ENCODE data around the gene PRSS57. TPM values are rescaled to one million over a fixed set of nuclear protein-coding genes. Genes with fewer than 3 reads are reported as not detected.
"Not testable (repeated sequence)": the region's sequence is repeated elsewhere in the genome, so short reads cannot be mapped to it uniquely, and the experiment has no call there.

Gene PRSS57
- total RNA-seq, 1 experiment from 2014 or later, result not detected

DNA sequence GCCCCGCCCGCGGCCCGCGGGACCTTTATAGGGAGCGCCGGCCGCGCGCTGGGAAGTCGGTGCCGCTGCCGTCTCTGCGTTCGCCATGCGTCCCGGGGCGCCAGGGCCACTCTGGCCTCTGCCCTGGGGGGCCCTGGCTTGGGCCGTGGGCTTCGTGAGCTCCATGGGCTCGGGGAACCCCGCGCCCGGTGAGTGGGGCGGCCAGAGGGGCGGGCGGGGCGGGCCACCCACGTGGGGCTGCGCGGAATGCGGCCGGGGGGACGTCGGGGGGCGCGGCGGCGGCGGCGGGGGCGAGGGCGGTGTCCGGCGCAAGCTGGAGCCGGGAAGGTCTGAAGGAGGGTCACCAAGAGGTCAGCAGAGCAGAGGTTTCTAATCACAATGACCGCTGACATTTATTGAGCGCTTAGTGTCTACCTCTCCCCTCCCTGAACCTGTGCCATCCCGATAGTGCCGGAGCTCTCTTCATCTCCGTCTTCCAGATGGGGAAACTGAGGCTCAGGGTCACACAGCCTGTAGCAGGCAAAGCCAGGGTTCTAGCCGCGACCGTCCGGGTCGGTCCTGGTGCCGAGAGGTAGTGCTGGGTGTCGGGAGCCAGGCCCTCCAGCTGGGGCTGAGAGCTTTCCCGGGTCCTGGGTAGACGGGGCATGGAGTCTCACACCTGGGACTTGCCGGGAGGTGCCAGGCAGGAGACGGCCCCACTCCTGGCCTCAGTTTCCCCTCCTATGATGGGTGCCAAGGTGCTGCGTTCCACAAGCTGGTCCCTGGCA, 18.7 kb downstream of the PRSS57 start, which contains the start of gene FSTL3:
TSS of gene FSTL3 (plus strand) at position 54 of the 767 bp plus-strand sequence. CDS start at position 86, 32 bp downstream.
- Histone ChIP-seq H3K4me1 (ENCODE audit: low read length) (peaks cover 9% of the 10 kb centered on the region), H3K9me2 (replicated peaks; ENCODE audit: insufficient read depth, low read length) (no peaks in the 10 kb centered on the region), H3K27ac (ENCODE audit: low read length) (no peak within 1 kb of the TSS), H3K9ac (ENCODE audit: low read length) (no peak within 1 kb of the TSS), H3K4me3 (ENCODE audit: low read length) (no peak within 1 kb of the TSS), H3K4me2 (ENCODE audit: low read depth, low read length, poor library complexity, severe bottlenecking) (no peak within 1 kb of the TSS), H3K36me3 (ENCODE audit: insufficient read depth, low read length) (no peaks in the 10 kb centered on the region), H4K20me1 (ENCODE audit: insufficient read depth, low read depth, low read length) (peaks cover 14% of the 10 kb centered on the region; the same call in 1 of the 2 replicates), H2AFZ (ENCODE audit: low read length) (no peak within 1 kb of the TSS), H3K79me2 (ENCODE audit: low read length) (no peaks in the 10 kb centered on the region), H3K27me3 (ENCODE audit: low read length) (no peaks in the 10 kb centered on the region), H3K9me3 (ENCODE audit: low read length) (no peaks in the 10 kb centered on the region)
- DNase-seq, result no peak

DNA sequence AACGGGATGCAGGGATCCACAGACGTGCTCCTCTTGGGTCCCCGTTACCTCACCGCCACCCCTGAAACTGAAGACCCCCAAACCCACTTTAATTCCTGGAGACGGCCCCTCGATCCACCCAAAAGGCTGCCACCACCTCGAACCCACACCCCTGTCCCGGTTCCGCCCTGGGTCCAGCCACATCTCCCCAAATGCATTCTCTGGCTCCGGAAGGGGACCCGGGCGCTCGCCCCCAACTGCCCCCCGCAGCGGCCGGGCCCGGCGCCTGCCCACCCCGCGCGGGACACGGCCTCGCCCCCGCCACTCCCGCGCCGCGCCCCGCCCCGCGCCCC, 19.3 kb downstream of the PRSS57 start:
- Histone ChIP-seq H3K27me3 (ENCODE audit: low read length) (no peaks in the 10 kb centered on the region), H3K4me1 (ENCODE audit: low read length) (peaks cover 9% of the 10 kb centered on the region), H3K4me3 (ENCODE audit: low read length) (no peak overlapping the region), H2AFZ (ENCODE audit: low read length) (no peak overlapping the region), H3K27ac (ENCODE audit: low read length) (no peak overlapping the region), H3K79me2 (ENCODE audit: low read length) (no peaks in the 10 kb centered on the region), H4K20me1 (ENCODE audit: insufficient read depth, low read depth, low read length) (peaks cover 14% of the 10 kb centered on the region; the same call in 1 of the 2 replicates), H3K36me3 (ENCODE audit: insufficient read depth, low read length) (no peaks in the 10 kb centered on the region), H3K9me3 (ENCODE audit: low read length) (no peaks in the 10 kb centered on the region), H3K9me2 (replicated peaks; ENCODE audit: insufficient read depth, low read length) (no peaks in the 10 kb centered on the region), H3K9ac (ENCODE audit: low read length) (no peak overlapping the region), H3K4me2 (ENCODE audit: low read depth, low read length, poor library complexity, severe bottlenecking) (no peak overlapping the region)
- DNase-seq, result no peak

DNA sequence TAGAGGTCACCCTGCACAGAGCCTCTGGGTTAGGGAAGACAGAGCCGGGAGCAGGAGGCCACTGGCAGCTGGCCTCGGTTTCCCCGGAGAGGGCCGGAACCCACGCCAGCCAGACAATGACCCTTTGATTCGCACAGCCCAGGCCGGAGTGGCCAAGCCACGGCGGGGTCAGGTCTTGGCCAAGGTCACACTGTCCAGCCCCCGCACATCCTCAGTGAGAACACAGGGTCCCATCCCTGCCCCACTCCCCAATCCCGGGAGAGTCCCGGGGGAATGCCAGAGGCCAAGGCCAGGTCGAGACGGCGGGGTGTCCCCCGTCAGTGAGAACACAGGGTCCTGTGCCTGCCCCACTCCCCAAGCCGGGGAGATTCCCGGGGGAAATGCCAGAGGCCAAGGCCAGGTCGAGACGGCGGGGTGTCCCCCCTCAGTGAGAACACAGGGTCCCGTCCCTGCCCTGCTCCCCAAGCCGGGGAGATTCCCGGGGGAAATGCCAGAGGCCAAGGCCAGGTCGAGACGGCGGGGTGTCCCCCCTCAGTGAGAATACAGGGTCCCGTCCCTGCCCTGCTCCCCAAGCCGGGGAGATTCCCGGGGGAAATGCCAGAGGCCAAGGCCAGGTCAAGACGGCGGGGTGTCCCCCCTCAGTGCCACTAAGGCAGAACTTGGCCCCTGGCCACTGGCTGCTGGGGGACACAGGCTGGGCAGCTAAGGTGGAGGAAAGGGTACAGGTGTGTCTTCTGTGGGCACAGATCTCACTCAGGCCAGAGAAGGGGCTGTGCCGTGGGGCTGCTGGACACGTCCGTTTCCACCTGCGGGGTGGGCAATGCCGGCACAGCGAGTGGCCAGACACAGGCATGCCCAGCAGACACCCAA, 20.7 kb downstream of the PRSS57 start:
- H3K9me3 ChIP-seq (ENCODE audit: low read length), result no peaks in the 10 kb centered on the region
- H3K4me2 ChIP-seq (ENCODE audit: low read depth, low read length, poor library complexity, severe bottlenecking), result no peak overlapping the region
- no peaks in the 10 kb centered on the region for H3K9me2 ChIP-seq (replicated peaks; ENCODE audit: insufficient read depth, low read length)
- H4K20me1 ChIP-seq (ENCODE audit: insufficient read depth, low read depth, low read length), result peaks cover 13% of the 10 kb centered on the region; the same call in 1 of the 2 replicates
- no peaks in the 10 kb centered on the region for H3K27me3 ChIP-seq (ENCODE audit: low read length)
- H3K9ac ChIP-seq (ENCODE audit: low read length), result no peak overlapping the region
- no peak overlapping the region for H3K4me3 ChIP-seq (ENCODE audit: low read length)
- H3K27ac ChIP-seq (ENCODE audit: low read length), result no peak overlapping the region
- no peak overlapping the region for H2AFZ ChIP-seq (ENCODE audit: low read length)
- H3K4me1 ChIP-seq (ENCODE audit: low read length), result peaks cover 6% of the 10 kb centered on the region
- DNase-seq, result no peak
- H3K79me2 ChIP-seq (ENCODE audit: low read length), result no peaks in the 10 kb centered on the region
- no peaks in the 10 kb centered on the region for H3K36me3 ChIP-seq (ENCODE audit: insufficient read depth, low read length)

DNA sequence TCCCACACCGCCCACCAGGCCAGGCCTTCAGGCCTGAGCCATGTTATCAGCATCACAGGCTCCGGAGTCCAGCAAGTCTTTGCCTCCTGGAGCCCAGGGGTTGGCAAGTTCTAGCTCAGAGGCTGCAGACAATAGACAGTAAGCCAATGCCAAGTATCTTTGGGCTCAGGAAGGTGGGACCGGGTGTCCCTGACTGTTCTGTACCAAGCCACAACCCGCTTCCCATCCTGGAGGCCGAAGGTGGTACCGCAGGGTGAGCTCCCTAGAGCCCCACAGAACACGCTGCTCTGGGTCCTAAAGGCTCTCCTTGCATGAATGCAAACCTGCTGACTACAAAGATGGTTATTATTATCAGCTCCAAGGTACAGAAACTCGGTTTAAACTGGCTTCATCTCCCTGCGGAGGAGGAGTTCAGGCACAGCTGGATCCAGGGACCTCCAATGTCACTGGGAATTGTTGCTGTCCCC, 24.6 kb downstream of the PRSS57 start:
- H3K36me3 ChIP-seq (ENCODE audit: insufficient read depth, low read length), result no peaks in the 10 kb centered on the region
- H3K79me2 ChIP-seq (ENCODE audit: low read length), result no peaks in the 10 kb centered on the region
- H3K9me2 ChIP-seq (replicated peaks; ENCODE audit: insufficient read depth, low read length), result no peaks in the 10 kb centered on the region
- no peak overlapping the region for H3K9ac ChIP-seq (ENCODE audit: low read length)
- H3K27ac ChIP-seq (ENCODE audit: low read length), result no peak overlapping the region
- no peaks in the 10 kb centered on the region for H3K9me3 ChIP-seq (ENCODE audit: low read length)
- no peak overlapping the region for H3K4me2 ChIP-seq (ENCODE audit: low read depth, low read length, poor library complexity, severe bottlenecking)
- DNase-seq, result peak; percentile 65
- H4K20me1 ChIP-seq (ENCODE audit: insufficient read depth, low read depth, low read length), result peaks cover 4% of the 10 kb centered on the region; the same call in 1 of the 2 replicates
- no peaks in the 10 kb centered on the region for H3K27me3 ChIP-seq (ENCODE audit: low read length)
- H3K4me1 ChIP-seq (ENCODE audit: low read length), result no peaks in the 10 kb centered on the region
- H2AFZ ChIP-seq (ENCODE audit: low read length), result no peak overlapping the region
- H3K4me3 ChIP-seq (ENCODE audit: low read length), result no peak overlapping the region

DNA sequence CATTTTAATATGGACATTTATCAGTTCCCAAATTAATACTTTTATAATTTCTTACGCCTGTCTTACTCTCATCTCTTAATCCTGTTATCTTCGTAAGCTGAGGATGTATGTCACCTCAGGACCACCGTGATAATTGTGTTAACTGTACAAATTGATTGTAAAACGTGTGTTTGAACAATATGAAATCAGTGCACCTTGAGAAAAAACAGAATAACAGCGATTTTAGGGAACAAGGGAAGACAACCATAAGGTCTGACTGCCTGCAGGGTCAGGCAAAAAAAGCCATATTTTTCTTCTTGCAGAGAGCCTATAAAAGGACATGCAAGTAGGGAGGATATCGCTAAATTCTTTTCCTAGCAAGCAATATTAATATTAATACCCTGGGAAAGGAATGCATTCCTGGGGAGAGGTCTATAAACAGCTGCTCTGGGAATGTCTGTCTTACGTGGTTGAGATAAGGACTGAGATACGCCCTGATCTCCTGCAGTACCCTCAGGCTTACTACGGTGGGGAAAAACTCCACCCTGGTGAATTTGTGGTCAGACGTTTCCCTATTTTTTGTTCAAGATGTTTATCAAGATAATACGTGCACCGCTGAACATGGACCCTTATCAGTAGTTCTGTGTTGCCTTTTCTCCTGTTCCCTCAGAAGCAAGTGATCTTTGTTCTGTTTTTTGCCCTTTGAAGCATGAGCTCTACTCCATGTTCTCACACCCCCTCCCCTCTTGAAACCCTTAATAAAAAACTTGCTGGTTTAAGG, 26.4 kb downstream of the PRSS57 start:
- H3K36me3 ChIP-seq (ENCODE audit: insufficient read depth, low read length); H2AFZ ChIP-seq (ENCODE audit: low read length); H3K9me2 ChIP-seq (replicated peaks; ENCODE audit: insufficient read depth, low read length); H3K27ac ChIP-seq (ENCODE audit: low read length); H3K4me3 ChIP-seq (ENCODE audit: low read length); H3K79me2 ChIP-seq (ENCODE audit: low read length); H4K20me1 ChIP-seq (ENCODE audit: insufficient read depth, low read depth, low read length); H3K4me2 ChIP-seq (ENCODE audit: low read depth, low read length, poor library complexity, severe bottlenecking); H3K27me3 ChIP-seq (ENCODE audit: low read length); H3K9me3 ChIP-seq (ENCODE audit: low read length); H3K9ac ChIP-seq (ENCODE audit: low read length); DNase-seq; H3K4me1 ChIP-seq (ENCODE audit: low read length): not testable (repeated sequence)

DNA sequence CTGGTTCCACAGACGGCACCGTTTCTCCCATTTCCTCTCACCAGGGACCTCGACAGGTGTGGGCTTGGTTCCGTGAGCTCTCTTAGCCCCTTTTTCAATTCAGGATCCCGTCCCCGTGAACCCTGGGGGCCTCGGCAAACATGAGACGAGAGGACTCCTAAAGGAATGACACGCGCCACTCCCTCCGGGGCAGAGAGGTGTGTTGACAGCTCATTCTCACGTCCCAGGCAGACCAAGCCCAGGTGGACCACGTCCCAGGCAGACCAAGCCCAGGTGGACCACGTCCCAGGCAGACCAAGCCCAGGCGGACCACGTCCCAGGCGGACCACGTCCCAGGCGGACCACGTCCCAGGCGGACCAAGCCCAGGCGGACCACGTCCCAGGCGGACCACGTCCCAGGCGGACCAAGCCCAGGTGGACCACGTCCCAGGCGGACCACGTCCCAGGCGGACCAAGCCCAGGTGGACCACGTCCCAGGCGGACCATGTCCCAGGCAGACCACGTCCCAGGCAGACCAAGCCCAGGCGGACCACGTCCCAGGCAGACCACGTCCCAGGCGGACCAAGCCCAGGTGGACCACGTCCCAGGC, 28.2 kb downstream of the PRSS57 start:
- not testable (repeated sequence) for H3K4me2 ChIP-seq (ENCODE audit: low read depth, low read length, poor library complexity, severe bottlenecking); H3K27ac ChIP-seq (ENCODE audit: low read length); H3K9ac ChIP-seq (ENCODE audit: low read length); H3K4me3 ChIP-seq (ENCODE audit: low read length); DNase-seq; H3K9me2 ChIP-seq (replicated peaks; ENCODE audit: insufficient read depth, low read length); H3K9me3 ChIP-seq (ENCODE audit: low read length); H3K27me3 ChIP-seq (ENCODE audit: low read length); H3K79me2 ChIP-seq (ENCODE audit: low read length); H4K20me1 ChIP-seq (ENCODE audit: insufficient read depth, low read depth, low read length); H3K36me3 ChIP-seq (ENCODE audit: insufficient read depth, low read length); H2AFZ ChIP-seq (ENCODE audit: low read length)
- H3K4me1 ChIP-seq (ENCODE audit: low read length), result peaks cover 11% of the 10 kb centered on the region

DNA sequence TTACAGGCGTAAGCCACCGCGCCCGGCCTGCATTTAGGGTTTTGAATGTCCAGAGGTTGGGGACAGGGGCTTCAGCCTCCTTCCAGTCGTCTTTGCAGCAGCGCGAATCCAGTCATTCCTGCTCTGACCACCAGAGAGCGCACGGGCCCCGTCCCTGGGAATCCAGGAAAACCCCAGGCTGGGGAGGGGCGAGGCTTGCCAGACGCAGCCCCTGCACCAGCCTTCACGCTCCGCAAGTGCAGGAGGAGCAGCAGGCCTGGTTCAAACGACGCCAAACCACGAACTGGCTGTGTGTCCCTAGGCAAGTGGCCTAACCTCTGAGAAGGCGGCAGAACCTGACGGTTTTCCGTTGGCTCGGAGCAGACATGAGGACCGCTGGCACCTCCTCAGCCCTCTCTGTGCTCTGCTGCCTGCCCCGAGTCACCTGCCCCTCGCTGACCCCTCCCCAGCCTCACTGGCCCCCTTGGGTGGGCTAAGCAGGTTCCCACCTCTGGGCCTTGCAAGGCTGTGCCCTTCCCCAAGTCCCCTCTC, 30.3 kb downstream of the PRSS57 start:
- peak; percentile 88 for DNase-seq
- Histone ChIP-seq H3K4me2 (ENCODE audit: low read depth, low read length, poor library complexity, severe bottlenecking) (no peak overlapping the region), H3K9ac (ENCODE audit: low read length) (no peak overlapping the region), H3K4me3 (ENCODE audit: low read length) (no peak overlapping the region), H3K79me2 (ENCODE audit: low read length) (peaks cover 30% of the 10 kb centered on the region), H4K20me1 (ENCODE audit: insufficient read depth, low read depth, low read length) (peaks cover 25% of the 10 kb centered on the region), H3K27ac (ENCODE audit: low read length) (no peak overlapping the region), H3K9me3 (ENCODE audit: low read length) (no peaks in the 10 kb centered on the region), H3K4me1 (ENCODE audit: low read length) (peaks cover 26% of the 10 kb centered on the region), H3K27me3 (ENCODE audit: low read length) (no peaks in the 10 kb centered on the region), H3K9me2 (replicated peaks; ENCODE audit: insufficient read depth, low read length) (no peaks in the 10 kb centered on the region), H3K36me3 (ENCODE audit: insufficient read depth, low read length) (peaks cover 6% of the 10 kb centered on the region; the same call in 1 of the 2 replicates), H2AFZ (ENCODE audit: low read length) (no peak overlapping the region)
